ENCODE data around the gene PIP4P1. TPM values are rescaled to one million over a fixed set of nuclear protein-coding genes. Genes with fewer than 3 reads are reported as not detected.
A peak's percentile ranks its signal among the peaks of the same experiment; 100 is the strongest.

The PIP4P1 gene
- total and polyA plus RNA-seq, 9 of the 15 experiments (the other 6 are each of a cell fraction or from before 2014, with no cell fraction given): 5.3 to 20.9 (median 10.7) TPM

DNA sequence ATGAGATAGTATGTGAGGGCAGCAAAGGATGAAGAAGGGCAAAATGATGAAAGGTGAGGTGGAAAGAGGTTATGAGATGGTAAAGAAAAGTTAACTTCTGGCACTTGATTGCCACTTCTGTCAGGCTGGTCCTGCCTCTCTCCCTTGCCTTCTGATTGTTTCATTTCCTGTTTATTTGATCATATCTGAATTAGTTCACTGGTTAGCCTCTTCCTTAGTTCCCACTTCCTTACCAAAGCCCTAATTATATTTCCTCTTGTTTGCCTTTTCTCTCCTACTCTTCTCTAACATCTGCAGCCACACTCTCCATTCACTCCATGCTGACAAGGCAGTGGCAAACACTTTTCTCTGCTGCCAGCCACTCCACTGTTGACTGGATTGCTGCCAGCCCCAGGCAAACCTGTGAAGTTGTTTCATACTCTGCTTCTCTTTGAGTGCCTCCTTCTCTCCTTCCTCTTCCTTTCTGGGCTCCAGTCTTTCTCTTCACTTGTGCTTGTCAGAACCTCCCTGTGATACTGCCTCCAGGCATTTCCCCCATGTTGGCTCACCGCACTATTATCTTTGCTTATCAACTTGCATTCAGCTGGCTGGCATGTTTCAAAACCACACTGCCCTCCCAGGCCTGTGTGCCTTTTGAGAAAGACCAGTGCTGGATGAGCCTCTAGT lies 16.1 kb upstream of the PIP4P1 start (continued):
- peak; percentile 50 for TF ChIP-seq CEBPB (tag; IDR thresholded peaks at IDR 0.05)
- TF ChIP-seq CTBP1 (IDR thresholded peaks at IDR 0.05; ENCODE audit: borderline replicate concordance): 0 out of 2 replicates have a peak, but pooled peaks have one; percentile 15
- TF ChIP-seq, protein P1, sequence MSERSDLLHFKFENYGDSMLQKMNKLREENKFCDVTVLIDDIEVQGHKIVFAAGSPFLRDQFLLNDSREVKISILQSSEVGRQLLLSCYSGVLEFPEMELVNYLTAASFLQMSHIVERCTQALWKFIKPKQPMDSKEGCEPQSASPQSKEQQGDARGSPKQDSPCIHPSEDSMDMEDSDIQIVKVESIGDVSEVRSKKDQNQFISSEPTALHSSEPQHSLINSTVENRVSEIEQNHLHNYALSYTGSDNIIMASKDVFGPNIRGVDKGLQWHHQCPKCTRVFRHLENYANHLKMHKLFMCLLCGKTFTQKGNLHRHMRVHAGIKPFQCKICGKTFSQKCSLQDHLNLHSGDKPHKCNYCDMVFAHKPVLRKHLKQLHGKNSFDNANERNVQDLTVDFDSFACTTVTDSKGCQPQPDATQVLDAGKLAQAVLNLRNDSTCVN (CRISPR knock-in tag; IDR thresholded peaks at IDR 0.05): 0 out of 2 replicates have a peak, but pooled peaks have one; percentile 44
- TF ChIP-seq MTA2 (IDR thresholded peaks at IDR 0.05; ENCODE audit: low read depth): peak; percentile 52; the same call in 1 of the 2 replicates

DNA sequence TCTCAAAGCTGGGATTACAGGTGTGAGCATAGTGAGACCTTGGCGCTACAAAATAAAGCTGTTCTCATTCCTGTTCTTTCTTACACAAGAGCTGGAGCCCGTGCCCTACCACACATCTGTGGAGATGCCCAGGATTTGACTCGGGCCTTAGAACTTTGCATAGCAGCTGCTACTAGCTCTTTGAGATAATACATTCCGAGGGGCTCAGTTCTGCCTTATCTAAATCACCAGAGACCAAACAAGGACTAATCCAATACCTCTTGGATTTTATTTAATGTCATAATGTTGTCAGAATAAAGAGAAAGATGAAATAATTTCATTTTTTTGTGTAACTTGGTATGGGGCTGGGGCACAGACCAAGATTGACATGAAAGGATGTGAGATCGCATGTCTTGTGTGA lies 15.5 kb upstream of the PIP4P1 start:
- POLR2A ChIA-PET: interaction anchor here (0.8 to 3.2 kb wide), 4 partner anchors 10 to 149 kb away, joined by 3 to 13 read pairs (median 4); partner anchors contain the start of gene PIP4P1
- H3K4me3 ChIP-seq: no peak overlapping the region
- CTCF ChIA-PET (ENCODE audit: low intra/inter-chr PET ratio): no interaction called here
- 15% methylated on average over 5 of the region's 5 CpGs for WGBS (ENCODE audit: insufficient coverage, low coverage, missing lambda C conversion rate)
- H3K9ac ChIP-seq (ENCODE audit: insufficient read depth in 1 of 2, low read depth in 2 of 2, low read length in 2 of 2): no peak overlapping the region
- no peaks in the 10 kb centered on the region for H3K9me3 ChIP-seq (replicated peaks; ENCODE audit: control insufficient read depth, insufficient read depth, low read depth, low read length)
- DNase-seq (ENCODE audit: extremely low read depth in 1 of 4, low spot score in 3 of 4) (no peak), FAIRE-seq (peak; percentile 55), ATAC-seq (no peak; the same call in 1 of the 3 replicates)
- no peak overlapping the region for H2AFZ ChIP-seq (ENCODE audit: low read depth, low read length)
- no peaks in the 10 kb centered on the region for H3K9me1 ChIP-seq (ENCODE audit: control insufficient read depth, insufficient read depth, low read length)
- in situ Hi-C loops (cut with MboI) (no loop called here), intact Hi-C loops (cut with micrococcal nuclease) (no loop called here)
- H3K79me2 ChIP-seq (ENCODE audit: control insufficient read depth, insufficient read depth, low read length): peaks cover 20% of the 10 kb centered on the region
- H3K4me2 ChIP-seq (ENCODE audit: insufficient read depth, low read length): peak overlapping the region; percentile 27
- peaks cover 13 to 44% of the 10 kb centered on the region in 2 experiments; a peak in 4 of 5 replicates for H3K4me1 ChIP-seq (replicated peaks in 1 of 2; ENCODE audit: control insufficient read depth in 2 of 2, insufficient read depth in 2 of 2, low read length in 2 of 2)
- peaks cover 5% of the 10 kb centered on the region; the same call in 1 of the 2 replicates for H4K20me1 ChIP-seq (replicated peaks; ENCODE audit: control insufficient read depth, insufficient read depth, low read length)
- no TSS peak for BruUV-seq (replicated peaks)
- peak overlapping the region; percentile 46; the same call in 1 of the 3 replicates for H3K27ac ChIP-seq (ENCODE audit: extremely low read depth, low read depth, low read length)
- no peaks in the 10 kb centered on the region for H3K27me3 ChIP-seq (ENCODE audit: control insufficient read depth in 2 of 2, insufficient read depth in 2 of 2, low read length in 2 of 2)
- peaks cover 71% of the 10 kb centered on the region for H3K36me3 ChIP-seq (ENCODE audit: control insufficient read depth, insufficient read depth, low read length)
- TF ChIP-seq, protein P2, sequence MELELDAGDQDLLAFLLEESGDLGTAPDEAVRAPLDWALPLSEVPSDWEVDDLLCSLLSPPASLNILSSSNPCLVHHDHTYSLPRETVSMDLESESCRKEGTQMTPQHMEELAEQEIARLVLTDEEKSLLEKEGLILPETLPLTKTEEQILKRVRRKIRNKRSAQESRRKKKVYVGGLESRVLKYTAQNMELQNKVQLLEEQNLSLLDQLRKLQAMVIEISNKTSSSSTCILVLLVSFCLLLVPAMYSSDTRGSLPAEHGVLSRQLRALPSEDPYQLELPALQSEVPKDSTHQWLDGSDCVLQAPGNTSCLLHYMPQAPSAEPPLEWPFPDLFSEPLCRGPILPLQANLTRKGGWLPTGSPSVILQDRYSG (tag; conservative IDR thresholded peaks at IDR 0.05; ENCODE audit: low read depth): no peak
- TF ChIP-seq ZNF778 (CRISPR knock-in tag; IDR thresholded peaks at IDR 0.05) (no peak), SUPT5H (IDR thresholded peaks at IDR 0.05) (no peak), TEAD4 (IDR thresholded peaks at IDR 0.05; ENCODE audit: low read length) (peak; percentile 61; the same call in 1 of the 2 replicates), TEAD4 (CRISPR knock-in tag; IDR thresholded peaks at IDR 0.05; ENCODE audit: borderline replicate concordance) (no peak), NR4A1 (CRISPR knock-in tag; IDR thresholded peaks at IDR 0.05) (no peak), NR4A1 (tag; IDR thresholded peaks at IDR 0.05) (no peak), ZNF274 (IDR thresholded peaks at IDR 0.05; ENCODE audit: borderline replicate concordance, low read depth, low read length) (no peak), CBX1 (IDR thresholded peaks at IDR 0.05; ENCODE audit: low read depth) (no peak), ZNF174 (CRISPR knock-in tag; IDR thresholded peaks at IDR 0.05) (no peak), ZNF263 (CRISPR knock-in tag; IDR thresholded peaks at IDR 0.05; ENCODE audit: borderline replicate concordance) (no peak), CBFA2T2 (conservative IDR thresholded peaks at IDR 0.05) (peak; percentile 41; the same call in 1 of the 2 replicates), ZFX (CRISPR knock-in tag; IDR thresholded peaks at IDR 0.05) (no peak), TAL1 (IDR thresholded peaks at IDR 0.05) (peak; percentile 23; the same call in 1 of the 2 replicates), SPI1 (IDR thresholded peaks at IDR 0.05; ENCODE audit: borderline replicate concordance, low read depth, low read length) (no peak)
- TF ChIP-seq, protein P3, sequence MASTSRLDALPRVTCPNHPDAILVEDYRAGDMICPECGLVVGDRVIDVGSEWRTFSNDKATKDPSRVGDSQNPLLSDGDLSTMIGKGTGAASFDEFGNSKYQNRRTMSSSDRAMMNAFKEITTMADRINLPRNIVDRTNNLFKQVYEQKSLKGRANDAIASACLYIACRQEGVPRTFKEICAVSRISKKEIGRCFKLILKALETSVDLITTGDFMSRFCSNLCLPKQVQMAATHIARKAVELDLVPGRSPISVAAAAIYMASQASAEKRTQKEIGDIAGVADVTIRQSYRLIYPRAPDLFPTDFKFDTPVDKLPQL (IDR thresholded peaks at IDR 0.05; ENCODE audit: extremely low read depth, insufficient read length): no peak
